IMR-90 (cell line): ENCODE results near the gene LOC101059915.

Experiments used
- ATAC-seq: fragments of 200-7000 bp; cut with Tn5 transposase; 2 replicates; pipeline ENCODE4 v1.9.1; 2020; ENCODE audit warnings: low read depth, mild to moderate bottlenecking, moderate library complexity
- BruUV-seq: library from RNA; stranded (reverse); fragments of 400-500 nt; replicated peaks from 2 replicates; lab custom pipeline; 2021; lab: Mats Ljungman, UMichigan
- CTCF ChIA-PET: fragments of 300-600 bp; formaldehyde crosslinking; extraction: SDS; loops from one replicate; lab custom pipeline; 2021; ENCODE audit warnings: antibody characterized with exemption; lab: Yijun Ruan, JAX
- POLR2A ChIA-PET: fragments of 300-600 bp; sonication (Branson Sonifier 250); formaldehyde crosslinking; loops from one replicate; lab custom pipeline; 2022; ENCODE audit warnings: antibody characterized with exemption; ENCODE audit not compliant: unreplicated experiment; lab: Charles Lee
- DNase-seq: peaks from one replicate; pipeline ENCODE4 v3.0.0; 2013
- H2AFZ ChIP-seq: replicated peaks from 2 replicates; pipeline ENCODE3; 2013; ENCODE audit warnings: low read length, mild to moderate bottlenecking; ENCODE audit not compliant: poor library complexity
- H2AK5ac ChIP-seq: 2 replicates; pipeline ENCODE4 v1.6.1; 2013; ENCODE audit warnings: low read depth, low read length, inconsistent platforms
- H2AK9ac ChIP-seq: replicated peaks from 2 replicates; pipeline ENCODE3; 2013; ENCODE audit warnings: mild to moderate bottlenecking, low read depth, low read length, moderate library complexity; ENCODE audit not compliant: poor library complexity
- H2BK120ac ChIP-seq: 2 replicates; pipeline ENCODE4 v1.6.1; 2013; ENCODE audit warnings: low read depth, low read length, inconsistent platforms
- H2BK15ac ChIP-seq: 3 replicates; pipeline ENCODE4 v1.6.1; 2013; ENCODE audit warnings: low read depth, low read length, inconsistent platforms
- H2BK20ac ChIP-seq: 2 replicates; pipeline ENCODE4 v1.6.1; 2013; ENCODE audit warnings: low read depth, mild to moderate bottlenecking, inconsistent platforms, low read length, moderate library complexity
- H2BK5ac ChIP-seq: 2 replicates; pipeline ENCODE4 v1.6.1; 2013; ENCODE audit warnings: mild to moderate bottlenecking, low read depth, low read length, inconsistent platforms; ENCODE audit not compliant: poor library complexity, severe bottlenecking
- H3K14ac ChIP-seq: replicated peaks from 2 replicates; pipeline ENCODE4 v1.6.1; 2013; ENCODE audit warnings: low read depth, low read length, inconsistent platforms
- H3K18ac ChIP-seq: 2 replicates; pipeline ENCODE4 v1.6.1; 2013; ENCODE audit warnings: low read depth, low read length, control low read depth
- H3K23ac ChIP-seq: 2 replicates; pipeline ENCODE4 v1.6.1; 2013; ENCODE audit warnings: low read depth, low read length, inconsistent platforms
- H3K27ac ChIP-seq: 2 replicates; pipeline ENCODE4 v1.5.1; 2013; ENCODE audit warnings: mild to moderate bottlenecking, control low read depth, low read length; ENCODE audit not compliant: insufficient read depth
- H3K27me3 ChIP-seq: 2 replicates; pipeline ENCODE4 v1.6.1; 2013; ENCODE audit warnings: low read length; ENCODE audit not compliant: control insufficient read depth, insufficient read depth
- H3K36me3 ChIP-seq: 2 replicates; pipeline ENCODE4 v1.6.1; 2013; ENCODE audit warnings: low read length, mixed read lengths; ENCODE audit not compliant: control insufficient read depth, insufficient read depth
- H3K4ac ChIP-seq: 2 replicates; pipeline ENCODE4 v1.6.1; 2013; ENCODE audit warnings: low read depth, low read length, inconsistent platforms
- H3K4me1 ChIP-seq: 2 replicates; pipeline ENCODE4 v1.6.1; 2013; ENCODE audit warnings: low read length, mixed read lengths; ENCODE audit not compliant: control insufficient read depth, insufficient read depth
- H3K4me2 ChIP-seq: 2 replicates; pipeline ENCODE4 v1.6.1; 2013; ENCODE audit warnings: low read depth, mild to moderate bottlenecking, control low read depth, low read length, moderate library complexity
- H3K4me3 ChIP-seq: 2 replicates; pipeline ENCODE4 v1.5.1; 2013; ENCODE audit warnings: low read depth, mild to moderate bottlenecking, control low read depth, low read length, moderate library complexity; ENCODE audit not compliant: insufficient read depth
- H3K56ac ChIP-seq: 2 replicates; pipeline ENCODE4 v1.6.1; 2013; ENCODE audit warnings: low read length, inconsistent platforms; ENCODE audit not compliant: insufficient read depth; ENCODE audit errors: extremely low read depth
- H3K79me1 ChIP-seq, 2 experiments: 2 replicates each; pipeline ENCODE4 v1.6.1; 2013; ENCODE audit warnings: low read length in 2 of 2, inconsistent platforms in 1 of 2, low read depth in 1 of 2
- H3K9ac ChIP-seq: 2 replicates; pipeline ENCODE4 v1.6.1; 2013; ENCODE audit warnings: low read depth, low read length, control low read depth
- H3K9me1 ChIP-seq: 2 replicates; pipeline ENCODE4 v1.6.1; 2013; ENCODE audit warnings: low read length, inconsistent platforms; ENCODE audit not compliant: insufficient read depth
- H3K9me3 ChIP-seq: 2 replicates; pipeline ENCODE4 v1.6.1; 2013; ENCODE audit warnings: low read length; ENCODE audit not compliant: control insufficient read depth, insufficient read depth
- H4K20me1 ChIP-seq: 2 replicates; pipeline ENCODE4 v1.6.1; 2013; ENCODE audit warnings: low read length, inconsistent platforms; ENCODE audit not compliant: insufficient read depth
- H4K5ac ChIP-seq: 2 replicates; pipeline ENCODE4 v1.6.1; 2013; ENCODE audit warnings: mild to moderate bottlenecking, low read depth, low read length, control low read depth
- H4K8ac ChIP-seq, 2 experiments: 2 replicates each; pipeline ENCODE4 v1.6.1; 2013; ENCODE audit warnings: low read depth in 2 of 2, low read length in 2 of 2, control low read depth in 1 of 2, inconsistent platforms in 1 of 2
- H4K91ac ChIP-seq: 2 replicates; pipeline ENCODE4 v1.6.1; 2013; ENCODE audit warnings: low read depth, low read length, inconsistent platforms; ENCODE audit not compliant: insufficient read depth
- CHD1 ChIP-seq: IDR thresholded peaks from 2 replicates; pipeline ENCODE4 v1.6.1; 2012; ENCODE audit warnings: low read depth, low read length, improper control_type of control experiment
- ELK1 ChIP-seq: fragments of 150-350 bp; IDR thresholded peaks from 2 replicates; pipeline ENCODE4 v1.6.1; 2016; ENCODE audit warnings: low read depth, mild to moderate bottlenecking, low read length, moderate library complexity, borderline replicate concordance
- FOS ChIP-seq: fragments of 150-350 bp; IDR thresholded peaks from 2 replicates; pipeline ENCODE4 v1.6.1; 2016; ENCODE audit warnings: low read depth, low read length
- MAZ ChIP-seq: IDR thresholded peaks from 2 replicates; pipeline ENCODE4 v1.6.1; 2012; ENCODE audit warnings: low read depth, mild to moderate bottlenecking, low read length, improper control_type of control experiment, moderate library complexity, borderline replicate concordance
- RAD21 ChIP-seq: IDR thresholded peaks from 2 replicates; pipeline ENCODE4 v1.6.1; 2012; ENCODE audit warnings: low read length, improper control_type of control experiment
- SMC3 ChIP-seq: fragments of 150-350 bp; IDR thresholded peaks from 2 replicates; pipeline ENCODE4 v1.6.1; 2016; ENCODE audit warnings: low read depth, mild to moderate bottlenecking, antibody characterized with exemption, low read length, moderate library complexity
- WGBS, 2 experiments: methylation state at CpG; one replicate each; pipeline versions ENCODE4 v1.1.5 to v1.1.7; 2013; ENCODE audit warnings: missing lambda C conversion rate in 2 of 2; ENCODE audit not compliant: insufficient read length in 1 of 2; ENCODE audit errors: extremely low coverage in 2 of 2; 5-methylcytosine and 5-hydroxymethylcytosine counted together
- dilution Hi-C: fragments of 300-500 bp; cut with HindIII; formaldehyde crosslinking; loops from one replicate; pipeline ENCODE4 v1.14.3; 2018; ENCODE audit warnings: low sequenced_read_pairs; ENCODE audit not compliant: unreplicated experiment
- in situ Hi-C: fragments of 300-500 bp; cut with MboI; formaldehyde crosslinking; loops from 3 replicates; pipeline ENCODE4 v1.14.3; 2019; ENCODE audit warnings: low sequenced_read_pairs, inconsistent platforms, mixed read lengths
- intact Hi-C: fragments of 100-400 bp; cut with micrococcal nuclease; formaldehyde crosslinking; loops from 2 replicates; pipeline ENCODE4 v1.10.0; 2022

LOC101059915 gene

GRCh38 chrX:71659342-71659741, 8.0 kb upstream of the LOC101059915 start:
- H3K4me2 ChIP-seq = no peak overlapping the region
- WGBS, 2 experiments = no CpG with 5 or more reads among the region's 3 CpGs
- H2BK120ac ChIP-seq = no peak overlapping the region
- no peak overlapping the region for H2BK20ac ChIP-seq
- H2BK5ac ChIP-seq = no peak overlapping the region
- no peak for TF ChIP-seq FOS
- no peak for TF ChIP-seq MAZ
- no peak for TF ChIP-seq RAD21
- TF ChIP-seq ELK1 = no peak
- TF ChIP-seq SMC3 = no peak
- TF ChIP-seq CHD1 = no peak
- no peak overlapping the region for H4K5ac ChIP-seq
- H2AK9ac ChIP-seq = no peak overlapping the region
- no TSS peak for BruUV-seq
- no peak overlapping the region for H3K9ac ChIP-seq
- no peak overlapping the region for H4K91ac ChIP-seq
- no peak overlapping the region for H3K27ac ChIP-seq
- ChIA-PET POLR2A (no interaction called here), CTCF (no interaction called here)
- H3K36me3 ChIP-seq = no peaks in the 10 kb centered on the region
- intact Hi-C loops = no loop called here
- no peaks in the 10 kb centered on the region for H4K20me1 ChIP-seq
- H3K14ac ChIP-seq = no peak overlapping the region
- H4K8ac ChIP-seq = no peak overlapping the region
- H3K9me3 ChIP-seq = no peaks in the 10 kb centered on the region
- H3K4me1 ChIP-seq = no peaks in the 10 kb centered on the region
- DNase-seq (no peak), ATAC-seq (no peak)
- H3K4me3 ChIP-seq = no peak overlapping the region
- H3K27me3 ChIP-seq = peaks cover 4% of the 10 kb centered on the region
- dilution Hi-C loops = no loop called here
- no peak overlapping the region for H3K4ac ChIP-seq
- H3K23ac ChIP-seq = no peak overlapping the region
- H2AK5ac ChIP-seq = no peak overlapping the region
- in situ Hi-C loops = loop anchor here (25.0 kb wide), 1 partner anchor 203 kb away; no protein-coding TSS in a partner anchor
- H3K56ac ChIP-seq = no peak overlapping the region
- H3K79me1 ChIP-seq = no peaks in the 10 kb centered on the region
- no peak overlapping the region for H2AFZ ChIP-seq
- H3K18ac ChIP-seq = no peak overlapping the region
- H2BK15ac ChIP-seq = no peak overlapping the region
- no peaks in the 10 kb centered on the region for H3K9me1 ChIP-seq
